HFFc6 (cell line): ENCODE data around the gene LRRC74B. TPM values are rescaled to one million over a fixed set of nuclear protein-coding genes. Genes with fewer than 3 reads are reported as not detected.
A peak's percentile ranks its signal among the peaks of the same experiment; 100 is the strongest.
"Not testable (repeated sequence)": the region's sequence is repeated elsewhere in the genome, so short reads cannot be mapped to it uniquely, and the experiment has no call there.

ENCODE experiments used
- DNase-seq: peaks from one replicate; pipeline ENCODE4 v3.0.0-alpha.2; 2018
- H3K27ac Mint-ChIP-seq: 2 replicates; pipeline ENCODE4 v1.8.0; 2020; ENCODE audit warnings: mild to moderate bottlenecking, mixed read lengths
- H3K27me3 Mint-ChIP-seq: 2 replicates; pipeline ENCODE4 v1.8.0; 2021; ENCODE audit warnings: mild to moderate bottlenecking, moderate library complexity, mixed read lengths; ENCODE audit not compliant: insufficient read depth
- H3K36me3 Mint-ChIP-seq: 2 replicates; pipeline ENCODE4 v1.8.0; 2021; ENCODE audit warnings: low read depth, mixed read lengths
- H3K4me1 Mint-ChIP-seq: 2 replicates; pipeline ENCODE4 v1.8.0; 2020; ENCODE audit warnings: low read depth, mixed read lengths
- H3K4me3 Mint-ChIP-seq: 2 replicates; pipeline ENCODE4 v1.8.0; 2020; ENCODE audit warnings: mild to moderate bottlenecking, moderate library complexity, mixed read lengths
- H3K9me3 Mint-ChIP-seq: 2 replicates; pipeline ENCODE4 v1.8.0; 2020; ENCODE audit warnings: mild to moderate bottlenecking, mixed read lengths
- CTCF ChIP-seq: fragments of 200-600 bp; sonication (generic); IDR thresholded peaks from 2 replicates; pipeline ENCODE4 v1.5.0; 2021; ENCODE audit warnings: antibody characterized with exemption, mild to moderate bottlenecking
- total RNA-seq, 6 experiments: library from RNA; stranded (reverse); fragmentation: NEBNext Ultra II Directional; extraction: Animal tissue kit (Norgen Biotek cat#: 25700); gene quantifications; 2 replicates in 1 of 6; 3 replicates in 5 of 6; pipeline ENCODE4 v1.2.3, GENCODE V29; 2021

The LRRC74B gene
- total RNA-seq, 6 experiments from 2014 or later: not detected

GRCh38 chr22:21001601-21002325 is 44.0 kb upstream of the LRRC74B start, which contains the start of gene THAP7:
Gene THAP7 (minus strand): TSS chr22:21002118. CDS start chr22:21001911, 207 bp downstream.
- Mint-ChIP-seq H3K27me3 (peaks cover 15% of the 10 kb centered on the region), H3K36me3 (0 out of 2 replicates have a peak, but pooled peaks cover 4% of the 10 kb centered on the region), H3K4me3 (peak within 1 kb of the TSS; percentile 93), H3K27ac (peak within 1 kb of the TSS; percentile 94), H3K9me3 (no peaks in the 10 kb centered on the region), H3K4me1 (peaks cover 24% of the 10 kb centered on the region)
- DNase-seq: peak; percentile 91
- no peak for TF ChIP-seq CTCF

- Mint-ChIP-seq H3K36me3 (0 out of 2 replicates have a peak, but pooled peaks cover 4% of the 10 kb centered on the region), H3K9me3 (no peaks in the 10 kb centered on the region), H3K4me1 (peaks cover 24% of the 10 kb centered on the region), H3K27ac (no peak overlapping the region), H3K27me3 (peaks cover 15% of the 10 kb centered on the region), H3K4me3 (peak overlapping the region; percentile 93; the same call in 1 of the 2 replicates)
- DNase-seq: no peak
- TF ChIP-seq CTCF: no peak
Measured at GRCh38 chr22:21003782-21004181, 42.0 kb upstream of the LRRC74B start.

- not testable (repeated sequence) for H3K36me3 Mint-ChIP-seq, DNase-seq, H3K9me3 Mint-ChIP-seq, H3K4me3 Mint-ChIP-seq, H3K27ac Mint-ChIP-seq, H3K27me3 Mint-ChIP-seq
- peaks cover 11% of the 10 kb centered on the region for H3K4me1 Mint-ChIP-seq
Measured at GRCh38 chr22:21009208-21009607, 36.5 kb upstream of the LRRC74B start.

- Mint-ChIP-seq H3K27me3 (no peaks in the 10 kb centered on the region; the same call in 1 of the 2 replicates), H3K27ac (no peak overlapping the region), H3K36me3 (no peaks in the 10 kb centered on the region), H3K9me3 (no peaks in the 10 kb centered on the region), H3K4me1 (peaks cover 18% of the 10 kb centered on the region), H3K4me3 (no peak overlapping the region)
- DNase-seq: peak; percentile 44
- no peak for TF ChIP-seq CTCF
Measured at GRCh38 chr22:21009638-21010425, 35.9 kb upstream of the LRRC74B start.

- Mint-ChIP-seq H3K27me3 (no peaks in the 10 kb centered on the region; the same call in 1 of the 2 replicates), H3K4me1 (peaks cover 25% of the 10 kb centered on the region), H3K36me3 (no peaks in the 10 kb centered on the region), H3K4me3 (no peak overlapping the region), H3K9me3 (no peaks in the 10 kb centered on the region), H3K27ac (no peak overlapping the region)
- TF ChIP-seq CTCF: no peak
- DNase-seq: no peak
Measured at GRCh38 chr22:21010426-21011113, 35.2 kb upstream of the LRRC74B start.
